GM19372 (cell line): ENCODE results near the gene CEBPA.

Source experiments
- ATAC-seq: cut with Tn5 transposase; IDR thresholded peaks from one replicate; pipeline ENCODE4 v1.9.1; 2021; ENCODE audit warnings: mild to moderate bottlenecking, low read depth, moderate library complexity; ENCODE audit not compliant: unreplicated experiment

Gene CEBPA

DNA sequence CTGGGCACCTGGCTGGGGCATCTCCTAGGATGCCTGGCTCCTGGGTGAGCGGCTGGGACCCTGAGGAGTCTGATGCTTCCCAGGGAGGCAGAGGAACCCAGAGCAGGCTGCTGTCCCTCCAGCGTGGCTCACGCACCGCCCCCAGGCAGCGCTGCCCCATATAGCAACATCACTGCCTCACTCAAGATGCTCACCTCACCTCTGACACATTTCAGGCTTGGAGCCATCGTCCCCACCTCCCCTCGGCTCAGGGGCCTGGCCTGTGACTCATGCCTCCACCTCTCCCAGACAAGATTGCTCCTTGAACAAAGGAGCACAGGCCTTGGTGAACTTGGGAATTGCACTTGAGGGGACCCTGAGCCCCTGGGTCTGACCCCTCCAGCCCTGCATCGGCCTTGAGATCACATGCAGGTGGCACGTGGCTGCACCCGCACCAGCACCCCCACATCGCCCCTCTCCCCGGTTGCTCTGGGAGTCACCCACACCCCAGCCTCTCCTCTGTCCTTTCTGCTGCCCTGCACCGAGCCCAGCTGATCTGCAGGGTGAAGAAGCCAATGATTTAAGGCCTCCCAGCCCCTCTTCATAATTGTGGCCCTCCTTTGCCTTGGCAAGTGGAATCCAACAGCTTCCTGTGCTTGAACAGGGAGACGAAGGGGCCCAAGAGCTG lies 11.2 kb downstream of the CEBPA start:
- no peak for ATAC-seq

DNA sequence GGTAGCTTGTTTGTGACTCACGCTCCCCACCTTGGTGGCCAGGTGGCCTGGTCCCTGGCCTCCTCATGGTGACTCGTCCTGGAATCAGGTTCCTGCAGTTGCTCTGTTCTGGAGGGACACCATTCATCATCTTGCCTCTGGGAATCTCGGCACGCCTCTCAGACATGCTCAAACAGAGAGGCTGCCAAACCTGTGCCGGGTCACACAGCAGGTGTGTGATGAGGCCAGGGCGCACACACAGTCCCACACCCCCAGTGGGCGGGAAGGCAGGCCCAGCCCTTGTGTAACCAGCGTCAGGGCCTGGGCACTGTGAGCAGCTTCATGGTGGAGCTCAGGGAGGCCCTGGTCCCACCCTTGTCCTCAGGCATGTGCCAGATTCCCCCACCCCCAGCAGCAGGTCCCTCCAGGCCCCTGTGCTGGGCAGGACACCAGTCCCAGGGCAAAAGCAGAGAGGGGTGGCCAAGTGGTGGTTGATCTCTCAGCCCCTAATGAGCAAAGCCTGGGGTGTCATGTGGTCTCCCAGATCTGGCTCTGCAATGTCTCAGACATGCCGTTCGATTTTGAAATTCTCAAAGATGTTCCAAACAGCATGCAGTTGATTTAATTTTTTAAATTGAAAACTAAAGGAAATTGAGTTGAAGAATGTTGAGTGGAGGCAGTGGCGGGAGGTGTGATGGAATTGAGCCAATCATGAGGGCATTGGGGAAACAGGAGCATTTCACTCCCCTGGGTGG lies 12.1 kb downstream of the CEBPA start:
- ATAC-seq = no peak

DNA sequence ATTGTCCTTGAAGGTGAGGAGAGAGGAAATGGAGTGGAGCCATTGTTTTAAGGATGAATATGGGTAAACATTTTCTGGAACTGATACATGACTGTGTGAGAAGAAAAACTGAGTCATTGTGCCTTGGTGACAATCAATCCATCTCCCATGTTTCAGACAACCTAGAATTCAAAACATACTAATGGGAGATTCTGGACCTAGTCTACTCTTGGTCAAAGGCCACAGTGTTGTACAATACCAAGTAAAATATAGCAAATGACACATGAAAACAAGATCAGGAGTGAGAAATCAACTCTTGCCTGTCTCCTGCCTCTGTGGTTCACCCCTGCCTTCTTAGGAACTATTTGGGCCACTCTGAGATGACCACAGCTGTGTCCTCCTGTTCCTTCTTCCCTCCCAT lies 13.1 kb downstream of the CEBPA start:
- ATAC-seq = no peak

DNA sequence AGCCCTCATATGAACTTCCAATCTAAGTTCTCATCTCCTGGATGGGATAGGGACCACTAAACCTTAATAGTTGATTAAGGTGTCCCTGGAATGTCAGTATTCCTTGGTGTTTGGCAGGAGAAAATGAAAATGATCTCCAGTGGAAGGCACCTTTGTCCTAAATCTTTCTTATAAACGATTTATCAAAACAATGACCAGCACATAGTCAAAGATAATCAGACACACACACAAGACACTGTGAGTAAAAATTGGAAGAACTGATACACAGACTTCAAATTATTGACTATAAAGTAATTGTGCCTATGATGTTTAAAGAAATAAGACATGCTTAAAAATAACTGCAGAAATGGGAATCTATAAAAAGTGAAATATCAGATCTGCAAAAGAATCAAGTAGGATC lies 13.7 kb downstream of the CEBPA start:
- ATAC-seq = no peak

DNA sequence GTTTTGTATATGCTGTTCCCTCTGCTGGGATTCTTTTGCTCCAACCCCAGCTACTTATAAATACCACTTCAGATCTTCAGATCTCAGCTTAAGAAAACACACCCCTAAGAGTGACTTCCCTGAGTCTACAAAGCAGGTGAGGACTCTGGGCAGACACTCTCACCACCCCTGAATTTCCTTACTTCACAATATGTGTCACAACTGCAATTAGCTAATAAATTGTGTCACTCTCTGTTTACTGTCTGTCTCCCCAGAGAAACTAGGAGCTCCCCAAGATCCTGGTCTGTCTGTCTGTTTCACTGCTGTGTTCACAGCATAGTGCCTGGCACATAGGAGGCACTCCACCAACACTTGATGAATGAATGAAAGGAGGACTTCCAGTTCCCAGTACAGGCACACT lies 14.4 kb downstream of the CEBPA start:
- ATAC-seq = no peak

DNA sequence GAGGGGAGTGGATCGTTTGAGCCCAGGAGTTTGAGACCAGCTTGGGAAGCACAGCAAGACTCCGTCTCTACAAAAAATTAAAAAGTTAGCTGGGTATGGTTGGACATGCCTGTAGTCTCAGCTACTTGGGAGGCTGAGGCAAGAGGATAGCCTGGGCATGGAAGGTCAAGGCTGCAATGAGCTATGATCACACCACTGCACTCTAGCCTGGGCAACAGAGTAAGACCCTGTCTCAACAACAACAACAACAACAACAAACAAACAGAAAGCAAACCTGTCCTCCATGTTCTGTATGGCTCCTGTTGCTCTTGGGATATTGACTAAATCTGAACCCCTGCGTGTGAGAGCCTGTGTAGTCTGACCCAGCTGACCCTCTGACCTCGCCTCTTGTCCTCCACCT lies 14.9 kb downstream of the CEBPA start:
- no peak for ATAC-seq

DNA sequence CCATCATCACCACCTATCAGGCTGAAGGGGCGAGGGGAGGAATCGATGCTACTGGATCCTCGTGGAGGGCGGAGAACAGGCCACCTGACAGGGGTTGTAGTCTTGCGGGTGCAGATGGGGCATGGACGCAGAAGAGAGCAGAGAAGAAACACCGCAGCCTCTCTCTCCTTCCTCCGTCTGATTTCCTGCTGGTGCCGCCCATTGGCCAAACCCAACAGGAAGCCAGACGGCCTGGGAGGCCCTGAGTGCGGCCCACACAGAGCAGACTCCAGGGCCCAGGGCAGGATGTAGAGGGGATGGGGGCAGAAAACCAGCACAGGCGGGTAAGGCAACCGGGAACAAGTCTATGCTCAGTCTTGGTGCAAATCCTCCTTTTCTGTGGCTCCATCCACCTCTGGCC lies 15.4 kb downstream of the CEBPA start:
- ATAC-seq = no peak

DNA sequence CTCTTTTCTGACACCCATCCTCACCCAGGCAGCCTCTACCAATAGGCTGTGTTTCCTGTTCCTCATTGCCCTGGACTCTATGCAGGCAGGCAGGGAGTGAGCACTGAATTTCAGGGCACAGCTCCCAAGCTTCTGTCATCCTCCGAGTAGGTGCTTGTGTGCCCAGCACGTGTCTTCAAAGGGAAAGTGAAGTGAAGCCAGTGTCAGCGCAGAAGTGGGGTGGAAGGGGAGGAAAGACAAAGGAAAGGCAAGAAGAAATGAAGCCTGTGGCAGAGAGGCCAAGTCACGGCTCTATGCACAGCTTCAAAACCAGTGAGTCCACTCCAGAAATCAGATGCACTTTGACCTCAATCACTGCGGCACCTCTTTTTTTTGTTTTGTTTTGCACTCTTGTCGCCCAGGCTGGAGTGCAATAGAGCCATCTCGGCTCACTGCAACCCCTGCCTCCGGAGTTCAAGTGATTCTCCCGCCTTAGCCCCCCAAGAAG lies 16.9 kb downstream of the CEBPA start:
- ATAC-seq = no peak

DNA sequence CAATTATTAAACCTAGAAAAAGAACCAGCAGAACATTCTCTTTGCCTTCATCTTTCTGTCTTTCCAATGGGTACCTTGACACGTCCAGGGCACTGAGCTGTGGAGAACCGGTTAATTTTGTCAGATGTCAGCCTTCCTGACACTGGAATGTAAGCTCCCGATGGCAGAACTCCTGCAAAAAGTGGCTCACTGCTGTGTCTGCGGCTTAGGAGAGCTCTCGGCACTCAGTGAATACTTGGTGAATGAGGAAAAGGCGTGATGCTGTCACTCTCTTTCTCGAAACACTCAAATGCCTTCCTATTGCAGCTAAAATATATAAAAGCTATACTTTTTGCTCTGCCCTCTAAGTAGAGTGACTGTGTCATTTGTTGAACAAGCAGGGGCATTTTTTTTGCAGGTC lies 17.6 kb downstream of the CEBPA start:
- no peak for ATAC-seq

DNA sequence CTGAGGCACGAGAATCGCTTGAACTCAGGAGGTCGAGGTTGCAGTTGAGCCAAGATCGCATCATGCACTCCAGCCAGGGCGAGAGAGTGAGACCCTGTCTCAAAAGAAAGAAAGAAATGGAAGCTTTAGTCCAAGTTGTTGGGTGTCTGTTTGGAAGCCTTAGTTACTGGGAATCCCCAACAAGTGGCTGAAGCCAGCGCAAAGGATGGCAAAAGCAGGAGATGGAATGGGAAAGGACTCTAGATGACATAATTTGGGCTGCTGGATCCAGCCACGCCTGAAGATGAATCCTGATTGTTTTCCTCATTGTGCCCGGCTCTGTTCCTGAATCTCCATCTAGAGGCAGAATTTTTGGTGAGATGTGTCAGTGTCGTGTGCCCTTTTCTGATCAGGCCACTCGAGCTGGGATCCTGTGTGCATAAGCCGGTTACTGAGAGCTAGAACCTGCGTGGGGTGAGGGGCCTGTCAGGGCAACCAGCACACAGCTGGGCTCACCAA lies 18.1 kb downstream of the CEBPA start:
- no peak for ATAC-seq

DNA sequence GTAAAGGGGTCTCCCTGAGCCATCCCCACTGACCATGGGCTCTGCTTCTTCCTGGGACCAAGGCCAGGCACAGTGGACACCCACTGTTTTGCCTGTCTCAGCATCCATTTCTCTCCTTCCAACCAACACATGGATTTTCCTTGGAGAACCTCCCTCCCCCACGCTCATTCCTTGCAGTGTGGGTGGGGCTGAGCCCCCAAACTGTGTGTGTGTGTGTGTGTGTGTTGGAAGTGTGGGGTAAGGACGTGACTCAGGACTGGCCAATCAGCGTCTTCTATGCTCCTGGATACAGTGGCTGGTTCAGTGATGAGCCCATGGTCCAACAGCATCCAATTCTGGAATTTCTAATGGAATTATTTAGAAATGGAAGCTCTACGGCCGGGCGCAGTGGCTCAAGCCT lies 18.7 kb downstream of the CEBPA start:
- no peak for ATAC-seq

DNA sequence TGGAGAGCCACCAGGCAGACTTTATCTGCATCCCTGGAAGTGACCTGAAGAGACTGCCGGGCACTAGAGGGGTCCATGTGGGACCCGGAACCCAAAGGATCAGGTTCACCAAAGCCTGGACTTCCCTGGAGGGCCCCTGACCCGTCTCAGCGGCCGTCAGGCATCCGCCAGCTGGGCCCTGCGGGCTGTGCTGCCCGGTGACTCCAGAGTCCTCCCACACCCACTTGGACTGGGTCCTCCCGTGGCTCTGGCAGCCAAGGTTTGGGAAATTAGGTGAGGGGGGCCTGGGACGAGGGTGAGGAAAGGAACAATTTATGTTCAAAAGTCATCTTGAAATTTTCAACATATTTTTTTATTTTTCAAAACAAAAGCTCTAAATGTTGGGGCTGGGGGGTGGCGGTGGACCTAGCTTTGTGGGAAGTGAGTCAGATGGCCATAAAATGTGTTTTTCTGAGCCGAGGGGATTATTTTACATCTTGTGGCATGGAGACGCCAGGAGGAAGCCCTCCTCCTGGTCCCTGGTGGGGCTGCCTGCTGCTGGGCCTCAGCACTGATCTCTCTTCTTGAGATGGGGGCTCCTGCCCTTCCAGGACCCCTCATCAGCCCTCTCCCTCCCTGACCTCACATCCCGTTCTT lies 20.2 kb downstream of the CEBPA start:
- ATAC-seq = no peak

DNA sequence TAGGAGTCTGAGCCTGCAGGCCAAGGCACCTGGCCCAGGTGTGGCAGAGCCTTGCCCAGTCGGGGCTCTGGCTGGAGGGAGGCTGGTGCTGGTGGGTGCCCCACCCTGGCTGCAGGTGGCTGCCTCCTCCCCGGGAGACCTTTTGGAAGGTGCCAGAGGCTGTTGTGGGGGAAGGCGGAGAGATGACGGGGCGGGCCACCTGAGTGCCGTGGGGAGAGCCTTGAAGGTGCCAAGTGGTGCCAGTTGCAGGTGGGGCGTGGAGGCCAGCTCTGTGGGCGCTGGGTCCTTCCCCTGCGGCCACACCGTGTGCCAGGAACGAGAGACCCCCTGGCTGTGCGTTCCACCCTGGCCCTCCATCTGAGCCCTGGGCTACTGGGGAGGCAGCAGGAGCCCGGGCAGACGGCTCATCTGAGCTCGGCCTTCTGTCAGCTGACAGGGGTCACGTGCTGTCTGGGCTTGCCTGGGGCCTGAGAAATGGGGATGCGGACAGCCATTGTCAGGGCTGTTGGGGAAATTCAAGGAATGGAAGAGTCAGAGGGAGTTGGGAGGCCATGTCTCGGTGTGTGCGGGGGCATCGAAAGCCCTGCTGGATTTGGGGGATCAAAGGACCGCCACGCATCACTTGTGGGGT lies 20.9 kb downstream of the CEBPA start:
- no peak for ATAC-seq

DNA sequence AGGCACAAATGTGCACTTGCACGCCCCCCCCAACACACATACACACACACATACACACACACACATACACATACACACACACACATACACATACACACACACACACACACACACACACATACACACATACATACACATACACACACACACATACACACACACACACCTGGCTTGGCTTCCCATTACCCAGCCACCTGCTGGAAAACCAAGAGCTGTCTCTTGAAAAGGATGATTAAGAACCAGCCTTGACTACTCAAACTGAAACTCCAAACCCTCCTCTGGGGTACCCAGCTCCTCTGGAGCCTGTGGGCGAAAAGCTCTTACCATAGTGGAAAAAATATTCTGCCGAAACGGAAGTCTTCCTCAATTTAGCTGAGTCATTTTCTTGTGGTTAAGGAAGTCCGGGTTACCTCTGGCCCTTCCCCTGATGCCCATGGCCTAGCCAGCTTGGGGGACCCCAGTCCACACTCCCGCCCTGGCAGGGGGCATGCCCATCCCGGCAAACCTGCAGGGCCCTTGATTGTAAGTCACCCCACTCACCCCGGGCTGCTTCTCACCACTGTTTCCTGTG lies 21.9 kb downstream of the CEBPA start:
- ATAC-seq = no peak

DNA sequence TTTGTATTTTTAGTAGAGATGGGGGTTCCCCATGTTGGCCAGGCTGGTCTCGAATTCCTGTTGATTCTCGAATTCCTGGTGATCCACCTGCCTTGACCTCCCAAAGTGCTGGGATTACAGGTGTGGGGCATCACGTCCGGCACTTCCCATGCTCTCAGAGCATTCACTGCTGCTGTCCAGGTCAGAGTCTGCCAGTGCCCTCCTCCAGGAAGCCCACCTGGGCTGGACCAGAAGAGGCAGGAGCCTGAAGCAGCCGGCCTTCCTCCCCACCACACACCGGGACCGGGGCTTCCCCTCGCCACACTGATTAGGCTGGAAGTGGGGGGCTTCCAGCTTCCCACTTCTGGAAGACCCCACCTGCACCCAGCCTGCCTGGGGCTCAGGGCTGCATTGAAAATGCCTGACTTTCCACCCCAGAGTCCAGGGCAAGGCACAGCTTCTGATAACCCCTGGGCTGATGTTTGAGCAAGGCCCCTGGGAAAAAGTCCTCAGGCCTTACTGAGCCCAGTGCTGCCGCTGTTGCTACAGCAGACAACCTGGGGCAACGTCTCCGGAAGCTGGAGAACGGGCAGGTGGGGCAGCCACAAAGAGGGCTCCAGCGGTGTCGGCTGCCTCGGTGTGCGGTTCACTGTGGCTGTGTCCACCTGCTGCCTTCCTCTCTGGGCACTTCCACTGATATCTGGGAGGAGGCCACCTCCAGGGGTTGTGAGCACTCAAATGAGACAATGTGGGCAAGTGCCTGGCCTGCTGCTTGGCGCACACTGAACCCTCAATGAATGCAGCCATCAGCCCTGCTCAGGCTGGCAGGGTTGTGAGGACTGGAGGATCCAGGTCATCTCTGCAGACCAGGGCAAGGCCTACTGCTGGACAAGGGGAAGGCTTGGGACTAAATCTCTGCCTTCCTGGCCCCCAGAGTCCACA lies 22.6 kb downstream of the CEBPA start:
- ATAC-seq = no peak

DNA sequence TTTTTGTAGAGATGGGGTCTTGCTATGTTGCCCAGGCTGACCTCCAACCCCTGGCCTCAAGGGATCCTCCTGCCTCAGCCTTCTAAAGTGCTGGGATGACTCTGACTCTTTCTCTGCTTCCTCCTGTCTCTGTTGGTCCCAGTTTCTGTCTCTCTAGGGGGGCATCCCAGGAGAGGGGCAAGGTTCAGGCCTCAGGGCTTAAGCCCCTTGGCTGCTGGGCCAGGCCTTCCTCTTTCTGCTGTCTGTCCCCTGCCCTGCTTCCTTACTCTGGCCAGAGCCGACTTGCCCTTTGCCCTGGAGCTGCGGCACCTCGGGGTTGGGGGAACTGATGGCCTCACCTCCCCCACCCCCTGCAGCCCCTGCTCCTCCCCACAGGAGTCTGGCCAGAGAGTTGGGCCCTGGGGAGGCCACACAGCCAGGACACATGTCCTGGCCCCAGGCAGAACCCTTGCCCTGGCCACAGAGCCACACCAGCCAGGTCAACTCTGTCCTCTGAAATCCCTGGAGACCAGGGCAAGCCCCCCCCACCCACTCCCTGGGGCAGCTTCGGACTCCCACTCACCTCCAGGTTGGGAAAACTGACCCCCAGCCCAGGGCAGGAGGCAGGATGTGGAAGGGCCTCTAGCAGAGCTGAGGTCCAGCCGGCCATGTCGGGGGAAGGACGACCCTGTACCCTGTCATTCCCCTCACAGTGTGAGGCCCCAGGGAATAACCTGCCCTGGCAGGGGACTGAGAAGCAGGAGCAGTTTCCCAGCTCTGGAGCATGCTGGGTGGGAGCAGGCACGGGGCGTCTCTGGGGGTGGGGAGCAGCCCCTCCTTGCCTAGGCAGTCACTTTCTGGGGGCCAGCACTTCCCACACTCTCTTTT lies 23.7 kb downstream of the CEBPA start:
- ATAC-seq = no peak

DNA sequence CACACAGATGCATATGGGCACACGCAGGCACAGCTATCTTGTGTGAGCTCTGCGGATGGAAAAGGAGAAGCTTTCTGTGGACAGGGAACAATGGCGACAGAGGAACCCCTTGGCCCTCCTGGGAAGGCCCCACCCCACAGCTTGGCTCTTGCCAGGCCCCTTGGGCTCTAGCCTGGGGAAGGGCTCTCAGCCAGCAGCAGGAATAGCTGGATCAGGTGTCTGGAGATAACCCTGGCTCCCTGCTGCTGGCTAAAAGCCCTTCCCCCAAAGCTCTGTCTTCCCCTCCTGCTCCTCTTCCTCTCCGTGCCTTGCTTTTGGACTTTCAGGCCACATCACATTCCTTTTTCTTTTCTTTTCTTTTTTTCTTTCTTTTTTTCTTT lies 24.3 kb downstream of the CEBPA start:
- ATAC-seq = no peak

DNA sequence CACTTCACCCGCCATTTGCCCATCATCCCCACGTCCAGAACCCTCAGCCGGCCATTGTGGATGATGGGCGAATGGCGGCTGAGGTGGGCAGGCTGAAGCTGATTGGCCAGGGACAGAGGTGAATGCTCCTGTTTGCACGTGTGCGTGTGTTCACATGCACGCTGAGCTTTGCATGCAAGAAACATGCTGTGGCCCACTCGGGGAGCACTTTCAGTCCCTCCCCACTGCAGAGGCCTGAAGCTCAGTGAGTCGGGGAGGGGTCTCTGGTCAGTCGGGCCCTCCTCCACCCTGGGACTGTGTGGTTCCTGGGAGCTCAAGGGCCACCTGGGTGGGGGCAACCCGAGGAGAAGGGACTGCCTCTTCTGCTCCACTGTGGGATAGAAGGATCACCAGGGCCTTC lies 24.9 kb downstream of the CEBPA start:
- ATAC-seq = no peak
